Mesendoderm (in vitro differentiated cells): Measurements from ENCODE around the gene CGRRF1.

Source experiments
- DNase-seq: peaks from one replicate; pipeline ENCODE4 v3.0.0; 2013
- H2AK5ac ChIP-seq: 2 replicates; pipeline ENCODE4 v1.6.1; 2013; ENCODE audit warnings: low read length, inconsistent platforms
- H2BK120ac ChIP-seq: 2 replicates; pipeline ENCODE4 v1.6.1; 2013; ENCODE audit warnings: low read depth, mild to moderate bottlenecking, low read length, moderate library complexity, mixed read lengths
- H2BK15ac ChIP-seq: replicated peaks from 2 replicates; pipeline ENCODE4 v1.6.1; 2013; ENCODE audit warnings: low read depth, mild to moderate bottlenecking, moderate library complexity
- H2BK5ac ChIP-seq: 2 replicates; pipeline ENCODE4 v1.6.1; 2013; ENCODE audit warnings: low read length, inconsistent platforms
- H3K18ac ChIP-seq: 2 replicates; pipeline ENCODE4 v1.6.1; 2013; ENCODE audit warnings: mild to moderate bottlenecking, low read length, mixed read lengths
- H3K23ac ChIP-seq: one replicate; pipeline ENCODE4 v1.6.1; 2013; ENCODE audit warnings: low read length
- H3K27ac ChIP-seq: 2 replicates; pipeline ENCODE4 v1.5.1; 2013; ENCODE audit warnings: low read depth, mild to moderate bottlenecking, inconsistent platforms, low read length, moderate library complexity
- H3K27me3 ChIP-seq: 2 replicates; pipeline ENCODE4 v1.6.1; 2013; ENCODE audit warnings: low read length, control low read depth, mild to moderate bottlenecking, inconsistent platforms; ENCODE audit not compliant: insufficient read depth, poor library complexity
- H3K36me3 ChIP-seq: 2 replicates; pipeline ENCODE4 v1.6.1; 2013; ENCODE audit warnings: low read length, inconsistent platforms; ENCODE audit not compliant: control insufficient read depth, insufficient read depth
- H3K4ac ChIP-seq: one replicate; pipeline ENCODE4 v1.6.1; 2013; ENCODE audit warnings: low read depth, mild to moderate bottlenecking, low read length, moderate library complexity
- H3K4me1 ChIP-seq: 2 replicates; pipeline ENCODE4 v1.6.1; 2013; ENCODE audit warnings: low read depth, low read length, inconsistent platforms; ENCODE audit not compliant: control insufficient read depth
- H3K4me2 ChIP-seq: 2 replicates; pipeline ENCODE4 v1.6.1; 2013; ENCODE audit warnings: low read length
- H3K4me3 ChIP-seq: 2 replicates; pipeline ENCODE4 v1.5.1; 2013; ENCODE audit warnings: mild to moderate bottlenecking, low read length
- H3K56ac ChIP-seq: one replicate; pipeline ENCODE4 v1.6.1; 2013; ENCODE audit warnings: low read length
- H3K79me1 ChIP-seq: 2 replicates; pipeline ENCODE4 v1.6.1; 2013; ENCODE audit warnings: low read length, inconsistent platforms
- H3K79me2 ChIP-seq: 2 replicates; pipeline ENCODE4 v1.6.1; 2013; ENCODE audit warnings: mild to moderate bottlenecking, low read length; ENCODE audit not compliant: control insufficient read depth, insufficient read depth
- H3K9ac ChIP-seq: 2 replicates; pipeline ENCODE4 v1.6.1; 2013; ENCODE audit warnings: low read length, inconsistent platforms
- H4K5ac ChIP-seq: one replicate; pipeline ENCODE4 v1.6.1; 2013; ENCODE audit warnings: low read length
- H4K8ac ChIP-seq: one replicate; pipeline ENCODE4 v1.6.1; 2013; ENCODE audit warnings: low read depth, mild to moderate bottlenecking, control low read depth, low read length, moderate library complexity
- WGBS: extraction: QIAGEN DNeasy Blood & Tissue Kit; methylation state at CpG from one replicate; pipeline ENCODE4 v1.1.7; 2013; ENCODE audit warnings: low lambda C conversion rate, missing lambda C conversion rate; ENCODE audit not compliant: insufficient coverage; ENCODE audit errors: extremely low coverage; 5-methylcytosine and 5-hydroxymethylcytosine counted together

The CGRRF1 gene

DNA sequence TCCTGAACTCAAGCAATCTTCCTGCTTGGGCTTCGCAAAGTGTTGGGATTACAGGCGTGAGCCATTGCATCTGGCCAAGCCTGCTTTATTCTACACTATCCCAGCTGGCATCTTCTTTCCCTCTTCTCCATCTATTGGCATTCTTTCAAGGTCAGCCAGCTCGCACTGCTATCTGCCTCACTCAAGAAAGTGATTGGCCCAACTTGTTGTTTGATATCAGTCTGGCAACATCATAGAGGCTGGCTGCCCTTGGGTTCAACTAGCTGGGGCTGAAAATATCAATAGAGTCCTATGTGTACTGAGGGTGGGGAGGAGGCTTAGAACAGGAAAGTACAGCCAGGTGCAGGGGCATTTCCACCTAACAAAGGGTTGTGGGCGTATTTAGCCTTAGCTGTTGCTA, 38.1 kb upstream of the CGRRF1 start:
- Histone ChIP-seq H3K36me3 (no peaks in the 10 kb centered on the region), H3K23ac (no peak overlapping the region), H3K9ac (no peak overlapping the region), H3K4ac (no peak overlapping the region), H3K4me1 (peaks cover 16% of the 10 kb centered on the region), H4K8ac (no peak overlapping the region), H3K27me3 (no peaks in the 10 kb centered on the region), H3K18ac (peak overlapping the region; percentile 9), H3K4me3 (no peak overlapping the region), H3K4me2 (no peak overlapping the region), H2BK5ac (no peak overlapping the region), H3K56ac (no peak overlapping the region), H3K79me2 (no peaks in the 10 kb centered on the region), H3K27ac (no peak overlapping the region), H2AK5ac (no peak overlapping the region), H2BK15ac (no peak overlapping the region), H3K79me1 (no peaks in the 10 kb centered on the region), H2BK120ac (no peak overlapping the region), H4K5ac (no peak overlapping the region)
- DNase-seq: no peak
- no CpG with 5 or more reads among the region's 4 CpGs for WGBS

DNA sequence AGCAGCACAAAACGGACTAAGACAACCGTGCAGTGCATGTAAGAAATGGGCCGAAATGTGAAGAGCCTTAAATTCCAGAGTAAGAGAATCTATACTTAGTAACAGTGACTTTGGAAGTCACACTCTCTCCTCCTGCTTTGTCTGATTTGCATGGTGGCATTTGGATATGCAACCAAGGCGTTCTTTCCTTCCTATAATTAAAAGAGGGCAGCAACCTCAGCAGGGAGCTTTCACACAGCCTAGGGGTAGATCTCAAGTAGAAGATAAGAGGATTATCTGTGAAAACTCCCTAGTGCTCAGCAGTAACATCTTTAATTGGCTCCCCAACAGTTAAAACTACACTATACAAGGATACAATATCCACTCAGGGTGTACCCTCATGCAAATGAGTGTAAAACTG, 37.4 kb upstream of the CGRRF1 start:
- Histone ChIP-seq H3K4me3 (no peak overlapping the region), H3K79me2 (no peaks in the 10 kb centered on the region), H3K27me3 (no peaks in the 10 kb centered on the region), H3K18ac (peak overlapping the region; percentile 9), H3K9ac (no peak overlapping the region), H3K56ac (peak overlapping the region; percentile 54), H2BK15ac (no peak overlapping the region), H3K4ac (no peak overlapping the region), H4K8ac (no peak overlapping the region), H3K79me1 (no peaks in the 10 kb centered on the region), H3K4me2 (peak overlapping the region; percentile 16), H2BK120ac (no peak overlapping the region), H2AK5ac (no peak overlapping the region), H3K23ac (no peak overlapping the region), H3K36me3 (no peaks in the 10 kb centered on the region), H3K27ac (peak overlapping the region; percentile 19), H3K4me1 (peaks cover 16% of the 10 kb centered on the region), H4K5ac (no peak overlapping the region), H2BK5ac (no peak overlapping the region)
- DNase-seq: peak; percentile 91
- WGBS: no CpG with 5 or more reads among the region's 4 CpGs

DNA sequence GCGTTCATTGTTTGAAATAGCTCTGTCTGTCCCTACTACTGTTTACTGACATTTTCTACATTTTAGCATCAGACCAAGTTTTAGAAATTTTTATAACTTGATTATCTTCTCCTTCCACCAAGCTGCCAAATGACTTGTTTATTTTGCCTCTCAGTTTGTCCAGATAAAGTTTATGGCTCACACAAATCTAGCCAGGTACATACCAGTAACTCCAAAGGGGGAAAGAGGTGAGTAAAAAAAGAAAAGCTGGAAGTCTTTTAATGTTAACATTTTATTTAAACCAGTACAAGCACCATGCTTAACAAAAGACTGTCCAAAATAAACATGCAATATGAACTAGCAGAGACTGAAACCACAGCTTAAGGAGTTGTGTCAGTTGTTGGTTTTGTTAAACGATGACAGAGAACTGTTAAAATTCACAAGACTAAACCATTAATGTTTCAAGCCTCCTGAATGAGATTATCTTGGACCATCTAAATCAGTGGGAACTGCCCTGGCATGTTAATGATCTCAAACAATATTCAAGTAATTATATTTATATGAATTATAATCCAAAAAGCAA, 35.4 kb upstream of the CGRRF1 start:
- H4K8ac ChIP-seq: no peak overlapping the region
- no peak overlapping the region for H3K18ac ChIP-seq
- H2BK15ac ChIP-seq: no peak overlapping the region
- H2BK5ac ChIP-seq: no peak overlapping the region
- H4K5ac ChIP-seq: no peak overlapping the region
- H3K4ac ChIP-seq: no peak overlapping the region
- no peaks in the 10 kb centered on the region for H3K36me3 ChIP-seq
- no peak for DNase-seq
- no peak overlapping the region for H2BK120ac ChIP-seq
- no CpG with 5 or more reads among the region's 2 CpGs for WGBS
- H3K27ac ChIP-seq: no peak overlapping the region
- no peaks in the 10 kb centered on the region for H3K79me1 ChIP-seq
- H3K9ac ChIP-seq: no peak overlapping the region
- no peak overlapping the region for H3K23ac ChIP-seq
- no peaks in the 10 kb centered on the region for H3K79me2 ChIP-seq
- no peak overlapping the region for H3K4me3 ChIP-seq
- no peak overlapping the region for H3K4me2 ChIP-seq
- H3K56ac ChIP-seq: no peak overlapping the region
- H3K27me3 ChIP-seq: no peaks in the 10 kb centered on the region
- no peak overlapping the region for H2AK5ac ChIP-seq
- peaks cover 16% of the 10 kb centered on the region for H3K4me1 ChIP-seq

DNA sequence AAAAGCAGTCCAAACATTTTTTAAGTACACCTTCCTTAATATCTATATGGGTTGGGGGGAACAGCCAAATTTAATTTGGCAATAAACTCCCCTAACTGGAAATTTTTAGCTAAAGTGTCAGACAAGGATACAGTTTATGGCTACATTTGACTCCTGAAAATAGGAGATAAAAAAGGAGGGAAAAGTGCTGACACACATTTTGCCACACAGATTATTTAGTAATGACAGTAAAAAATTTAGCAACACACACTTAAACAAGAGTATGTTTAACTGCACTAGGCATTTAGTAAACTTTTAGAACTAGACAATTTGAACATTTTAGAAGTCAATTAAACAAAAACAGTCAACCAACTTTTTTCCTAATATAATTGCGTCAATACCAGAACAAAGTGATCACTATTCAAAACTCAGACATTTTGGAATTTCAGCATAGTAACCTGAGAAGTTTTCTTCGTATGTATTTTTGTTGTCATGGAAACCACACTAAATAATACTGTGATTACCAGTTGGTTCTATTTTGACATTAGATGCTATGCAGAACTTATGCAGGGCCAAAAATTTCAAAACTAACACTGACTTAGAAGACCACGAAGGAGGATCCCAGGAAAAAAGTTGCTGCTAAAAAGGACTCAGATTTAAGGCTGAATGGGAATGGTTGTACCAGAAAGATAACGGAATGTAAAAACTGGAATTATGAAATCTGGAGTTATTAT, 34.4 kb upstream of the CGRRF1 start:
- no peaks in the 10 kb centered on the region for H3K79me2 ChIP-seq
- no peak overlapping the region for H2BK15ac ChIP-seq
- no peak overlapping the region for H3K27ac ChIP-seq
- DNase-seq: no peak
- no peak overlapping the region for H2BK5ac ChIP-seq
- no peaks in the 10 kb centered on the region for H3K79me1 ChIP-seq
- no peak overlapping the region for H4K5ac ChIP-seq
- WGBS: no CpG with 5 or more reads among the region's 4 CpGs
- H3K4me2 ChIP-seq: no peak overlapping the region
- H3K4me1 ChIP-seq: peaks cover 16% of the 10 kb centered on the region
- H2BK120ac ChIP-seq: no peak overlapping the region
- H3K18ac ChIP-seq: no peak overlapping the region
- no peak overlapping the region for H2AK5ac ChIP-seq
- H3K23ac ChIP-seq: no peak overlapping the region
- no peak overlapping the region for H3K4ac ChIP-seq
- no peak overlapping the region for H3K56ac ChIP-seq
- no peaks in the 10 kb centered on the region for H3K27me3 ChIP-seq
- H3K9ac ChIP-seq: no peak overlapping the region
- no peaks in the 10 kb centered on the region for H3K36me3 ChIP-seq
- no peak overlapping the region for H4K8ac ChIP-seq
- H3K4me3 ChIP-seq: no peak overlapping the region

DNA sequence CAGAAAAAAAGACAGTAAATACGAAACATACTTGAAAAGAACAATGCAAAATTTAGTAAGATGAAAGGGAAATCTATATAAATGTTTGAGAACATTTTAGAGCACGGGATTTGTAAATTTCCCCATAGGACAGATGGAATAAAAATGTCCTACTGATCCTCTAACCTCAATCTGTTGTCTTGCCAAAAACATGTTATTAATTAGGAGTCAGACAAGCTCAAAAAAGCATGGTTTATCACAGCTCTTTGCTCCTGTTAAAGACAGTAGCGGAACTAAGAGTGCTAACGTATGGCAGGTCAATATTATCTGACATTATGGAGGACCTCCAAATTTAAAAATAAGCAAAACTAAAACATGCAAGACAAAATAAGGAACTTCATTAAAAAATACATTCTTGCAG, 33.8 kb upstream of the CGRRF1 start:
- Histone ChIP-seq H3K27me3 (no peaks in the 10 kb centered on the region), H2BK15ac (no peak overlapping the region), H4K8ac (no peak overlapping the region), H4K5ac (no peak overlapping the region), H2BK120ac (no peak overlapping the region), H3K79me2 (no peaks in the 10 kb centered on the region), H3K79me1 (no peaks in the 10 kb centered on the region), H2AK5ac (no peak overlapping the region), H3K36me3 (no peaks in the 10 kb centered on the region), H3K4me1 (peaks cover 13% of the 10 kb centered on the region), H3K56ac (no peak overlapping the region), H3K4me2 (no peak overlapping the region), H2BK5ac (no peak overlapping the region), H3K4me3 (no peak overlapping the region), H3K9ac (no peak overlapping the region), H3K23ac (no peak overlapping the region), H3K18ac (no peak overlapping the region), H3K4ac (no peak overlapping the region), H3K27ac (no peak overlapping the region)
- no CpG with 5 or more reads among the region's 4 CpGs for WGBS
- no peak for DNase-seq
